ENCODE measurements around the gene YDJC.

Gene YDJC

GRCh38 chr22:21677606-21678443 is 48.0 kb upstream of the YDJC start:
- TF ChIP-seq CTCF (IDR thresholded peaks at IDR 0.05; ENCODE audit: borderline replicate concordance, extremely low read depth, low read length, poor library complexity, severe bottlenecking) (no peak), EZH2 (IDR thresholded peaks at IDR 0.05; ENCODE audit: borderline replicate concordance, low read depth, low read length, severe bottlenecking) (no peak)
- Histone ChIP-seq H3K27me3 (ENCODE audit: insufficient read depth, low read length, poor library complexity) (no peaks in the 10 kb centered on the region), H3K4me2 (ENCODE audit: insufficient read depth, low read length) (no peak overlapping the region), H3K9ac (ENCODE audit: low read depth, low read length) (no peak overlapping the region), H2AFZ (ENCODE audit: low read depth, low read length) (no peak overlapping the region), H3K79me2 (ENCODE audit: insufficient read depth, low read length) (no peaks in the 10 kb centered on the region), H4K20me1 (ENCODE audit: insufficient read depth, low read length) (peaks cover 7% of the 10 kb centered on the region; the same call in 1 of the 2 replicates), H3K4me3 (ENCODE audit: low read depth in 1 of 2, low read length in 2 of 2) (no peak overlapping the region), H3K36me3 (ENCODE audit: insufficient read depth, low read length) (peaks cover 63% of the 10 kb centered on the region), H3K27ac (ENCODE audit: low read length) (no peak overlapping the region), H3K9me3 (ENCODE audit: insufficient read depth, low read length, severe bottlenecking) (no peaks in the 10 kb centered on the region), H3K4me1 (ENCODE audit: insufficient read depth, low read length) (no peaks in the 10 kb centered on the region)
- no peak for DNase-seq
- no peak for ATAC-seq (ENCODE audit: insufficient read depth, low read depth)

GRCh38 chr22:21674638-21675245 is 44.9 kb upstream of the YDJC start:
- H3K9ac ChIP-seq (ENCODE audit: low read depth, low read length): no peak overlapping the region

GRCh38 chr22:21673534-21674321 is 43.9 kb upstream of the YDJC start:
- ATAC-seq (ENCODE audit: insufficient read depth, low read depth) (no peak), DNase-seq (no peak)
- Histone ChIP-seq H3K4me1 (ENCODE audit: insufficient read depth, low read length) (no peaks in the 10 kb centered on the region), H3K36me3 (ENCODE audit: insufficient read depth, low read length) (peaks cover 68% of the 10 kb centered on the region), H3K27ac (ENCODE audit: low read length) (no peak overlapping the region), H3K9ac (ENCODE audit: low read depth, low read length) (no peak overlapping the region), H3K27me3 (ENCODE audit: insufficient read depth, low read length, poor library complexity) (no peaks in the 10 kb centered on the region), H3K4me3 (ENCODE audit: low read depth in 1 of 2, low read length in 2 of 2) (no peak overlapping the region), H3K9me3 (ENCODE audit: insufficient read depth, low read length, severe bottlenecking) (no peaks in the 10 kb centered on the region), H4K20me1 (ENCODE audit: insufficient read depth, low read length) (peaks cover 5% of the 10 kb centered on the region; the same call in 1 of the 2 replicates), H3K79me2 (ENCODE audit: insufficient read depth, low read length) (peaks cover 18% of the 10 kb centered on the region), H3K4me2 (ENCODE audit: insufficient read depth, low read length) (no peak overlapping the region), H2AFZ (ENCODE audit: low read depth, low read length) (no peak overlapping the region)
- no peak for TF ChIP-seq EZH2 (IDR thresholded peaks at IDR 0.05; ENCODE audit: borderline replicate concordance, low read depth, low read length, severe bottlenecking)
- TF ChIP-seq CTCF (IDR thresholded peaks at IDR 0.05; ENCODE audit: borderline replicate concordance, extremely low read depth, low read length, poor library complexity, severe bottlenecking): no peak

More at GRCh38 chr22:21674638-21675245, 44.9 kb upstream of the YDJC start:
- DNase-seq (no peak), ATAC-seq (ENCODE audit: insufficient read depth, low read depth) (no peak)
- no peak overlapping the region for H3K4me2 ChIP-seq (ENCODE audit: insufficient read depth, low read length)
- H3K27me3 ChIP-seq (ENCODE audit: insufficient read depth, low read length, poor library complexity): no peaks in the 10 kb centered on the region
- no peak for TF ChIP-seq CTCF (IDR thresholded peaks at IDR 0.05; ENCODE audit: borderline replicate concordance, extremely low read depth, low read length, poor library complexity, severe bottlenecking)
- no peak overlapping the region for H3K27ac ChIP-seq (ENCODE audit: low read length)
- peaks cover 10% of the 10 kb centered on the region for H3K79me2 ChIP-seq (ENCODE audit: insufficient read depth, low read length)
- H3K4me1 ChIP-seq (ENCODE audit: insufficient read depth, low read length): no peaks in the 10 kb centered on the region
- H3K9me3 ChIP-seq (ENCODE audit: insufficient read depth, low read length, severe bottlenecking): no peaks in the 10 kb centered on the region
- peaks cover 5% of the 10 kb centered on the region; the same call in 1 of the 2 replicates for H4K20me1 ChIP-seq (ENCODE audit: insufficient read depth, low read length)
- no peak overlapping the region for H2AFZ ChIP-seq (ENCODE audit: low read depth, low read length)
- H3K36me3 ChIP-seq (ENCODE audit: insufficient read depth, low read length): peaks cover 65% of the 10 kb centered on the region
- no peak overlapping the region for H3K4me3 ChIP-seq (ENCODE audit: low read depth in 1 of 2, low read length in 2 of 2)
